ENCODE data around the gene DFFB.

DNA sequence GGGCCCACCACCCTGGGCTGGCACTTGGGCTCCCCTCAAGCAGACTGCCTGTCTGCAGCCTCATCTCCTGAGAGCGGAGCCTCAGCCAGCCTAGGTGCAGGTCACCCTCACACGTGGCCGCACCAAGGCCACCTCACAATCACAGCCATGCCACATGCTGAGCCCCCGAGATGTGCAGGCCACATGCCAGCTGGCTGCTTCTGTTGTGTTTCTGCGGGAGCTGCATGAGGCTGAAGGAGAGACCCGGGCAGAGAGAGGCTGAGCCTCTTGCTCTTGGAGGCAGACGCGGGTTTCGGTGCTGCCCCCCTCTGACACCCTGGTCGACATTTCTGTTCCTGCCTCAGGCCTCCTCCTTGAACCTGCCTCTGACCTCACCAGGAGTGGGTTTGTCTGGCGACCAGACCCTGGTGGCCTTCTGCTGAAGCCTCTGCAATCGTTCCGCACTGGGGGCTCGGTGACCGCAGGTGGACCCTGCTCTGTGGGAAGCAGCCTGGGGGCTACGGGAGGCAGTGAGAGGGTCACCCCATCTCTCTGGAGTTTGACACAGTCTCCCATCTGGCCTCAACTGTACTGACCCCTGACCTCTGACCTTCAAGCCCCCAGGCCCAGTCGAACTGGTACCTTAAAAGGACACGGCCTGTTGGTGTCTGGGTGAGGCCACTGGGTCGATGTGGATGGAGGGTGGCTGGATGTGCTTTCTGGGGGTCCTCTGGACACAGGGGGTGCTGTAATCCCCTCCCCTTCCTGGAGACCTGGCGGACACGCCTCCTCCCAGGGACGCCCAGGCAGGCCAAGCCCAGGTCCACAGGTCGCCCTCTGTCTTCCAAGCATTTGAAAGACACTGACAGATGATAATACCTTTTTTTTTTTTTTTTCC, 55.8 kb downstream of the DFFB start:
- TF ChIP-seq EZH2 (IDR thresholded peaks at IDR 0.05) (no peak), CEBPB (IDR thresholded peaks at IDR 0.05; ENCODE audit: low read depth) (no peak), ZFX (IDR thresholded peaks at IDR 0.05) (no peak), POLR2A (IDR thresholded peaks at IDR 0.05; ENCODE audit: borderline replicate concordance, extremely low read depth, insufficient read depth, insufficient read length) (no peak), EZH2phosphoT487 (IDR thresholded peaks at IDR 0.05; ENCODE audit: borderline replicate concordance) (no peak), JUND (IDR thresholded peaks at IDR 0.05) (no peak), SP1 (IDR thresholded peaks at IDR 0.05; ENCODE audit: low read depth) (no peak), POLR2AphosphoS5 (IDR thresholded peaks at IDR 0.05; ENCODE audit: low read depth, low read length) (no peak)
- TF ChIP-seq, protein P1, sequence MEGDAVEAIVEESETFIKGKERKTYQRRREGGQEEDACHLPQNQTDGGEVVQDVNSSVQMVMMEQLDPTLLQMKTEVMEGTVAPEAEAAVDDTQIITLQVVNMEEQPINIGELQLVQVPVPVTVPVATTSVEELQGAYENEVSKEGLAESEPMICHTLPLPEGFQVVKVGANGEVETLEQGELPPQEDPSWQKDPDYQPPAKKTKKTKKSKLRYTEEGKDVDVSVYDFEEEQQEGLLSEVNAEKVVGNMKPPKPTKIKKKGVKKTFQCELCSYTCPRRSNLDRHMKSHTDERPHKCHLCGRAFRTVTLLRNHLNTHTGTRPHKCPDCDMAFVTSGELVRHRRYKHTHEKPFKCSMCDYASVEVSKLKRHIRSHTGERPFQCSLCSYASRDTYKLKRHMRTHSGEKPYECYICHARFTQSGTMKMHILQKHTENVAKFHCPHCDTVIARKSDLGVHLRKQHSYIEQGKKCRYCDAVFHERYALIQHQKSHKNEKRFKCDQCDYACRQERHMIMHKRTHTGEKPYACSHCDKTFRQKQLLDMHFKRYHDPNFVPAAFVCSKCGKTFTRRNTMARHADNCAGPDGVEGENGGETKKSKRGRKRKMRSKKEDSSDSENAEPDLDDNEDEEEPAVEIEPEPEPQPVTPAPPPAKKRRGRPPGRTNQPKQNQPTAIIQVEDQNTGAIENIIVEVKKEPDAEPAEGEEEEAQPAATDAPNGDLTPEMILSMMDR (IDR thresholded peaks at IDR 0.05 in 2 of 3, conservative IDR thresholded peaks at IDR 0.05 in 1 of 3; ENCODE audit: borderline replicate concordance in 1 of 3, insufficient read depth in 1 of 3, low read depth in 2 of 3, low read length in 2 of 3): no peak
